Mucosa of rectum (tissue), 2 donors: Measurements from ENCODE around the gene STXBP5L.
A peak's percentile ranks its signal among the peaks of the same experiment; 100 is the strongest.

Source experiments
- H3K27ac ChIP-seq, 2 donors: one replicate each; pipeline ENCODE4 v1.7.0; 2013; ENCODE audit warnings: inconsistent platforms in 2 of 2, low read depth in 2 of 2, low read length in 2 of 2
- H3K27me3 ChIP-seq, 2 donors: one replicate each; pipeline ENCODE4 v1.7.0; 2013; ENCODE audit warnings: low read length in 2 of 2; ENCODE audit not compliant: control insufficient read depth in 2 of 2, insufficient read depth in 2 of 2
- H3K36me3 ChIP-seq, 2 donors: one replicate each; pipeline ENCODE4 v1.7.0; 2013; ENCODE audit warnings: low read length in 2 of 2; ENCODE audit not compliant: control insufficient read depth in 2 of 2, insufficient read depth in 2 of 2
- H3K4me1 ChIP-seq, 2 donors: one replicate each; pipeline ENCODE4 v1.7.0; 2013; ENCODE audit warnings: low read length in 2 of 2, mild to moderate bottlenecking in 1 of 2; ENCODE audit not compliant: control insufficient read depth in 2 of 2, insufficient read depth in 2 of 2
- H3K4me3 ChIP-seq, 2 donors: one replicate each; pipeline ENCODE4 v1.7.0; 2013; ENCODE audit warnings: low read length in 2 of 2
- H3K9ac ChIP-seq, 2 donors: one replicate each; pipeline ENCODE4 v1.7.0; 2013; ENCODE audit warnings: low read length in 2 of 2, low read depth in 1 of 2, mild to moderate bottlenecking in 1 of 2
- H3K9me3 ChIP-seq, 2 donors: one replicate each; pipeline ENCODE4 v1.7.0; 2013; ENCODE audit warnings: low read length in 2 of 2; ENCODE audit not compliant: control insufficient read depth in 2 of 2
- donor health status: healthy.
- donor health status: Normal muscosa, but diverticular disease.

Gene STXBP5L

DNA sequence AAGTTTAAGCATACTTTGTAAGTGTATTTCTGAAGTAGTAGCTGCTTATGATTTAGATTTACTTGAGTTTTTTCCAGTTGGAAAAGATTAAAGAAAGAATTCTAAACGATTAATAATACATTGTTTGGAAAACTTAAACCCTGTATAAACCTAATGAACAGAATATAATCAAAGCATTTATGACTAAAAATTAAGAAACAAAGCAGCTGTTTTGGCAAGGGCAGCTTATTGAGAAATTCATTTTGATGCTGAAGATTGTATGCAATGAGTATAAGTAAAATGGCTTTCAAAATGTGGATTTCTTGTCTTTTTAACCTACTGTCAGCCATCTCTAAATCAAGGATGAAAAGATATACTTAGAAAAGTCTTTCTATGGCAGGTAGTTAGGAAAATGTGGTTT lies 497.6 kb downstream of the STXBP5L start:
- no peaks in the 10 kb centered on the region for H3K27me3 ChIP-seq
- H3K4me3 ChIP-seq, result no peak overlapping the region
- no peaks in the 10 kb centered on the region for H3K36me3 ChIP-seq
- no peaks in the 10 kb centered on the region for H3K4me1 ChIP-seq
- H3K9me3 ChIP-seq, result no peaks in the 10 kb centered on the region
- H3K27ac ChIP-seq, result no peak overlapping the region
- no peak overlapping the region for H3K9ac ChIP-seq

DNA sequence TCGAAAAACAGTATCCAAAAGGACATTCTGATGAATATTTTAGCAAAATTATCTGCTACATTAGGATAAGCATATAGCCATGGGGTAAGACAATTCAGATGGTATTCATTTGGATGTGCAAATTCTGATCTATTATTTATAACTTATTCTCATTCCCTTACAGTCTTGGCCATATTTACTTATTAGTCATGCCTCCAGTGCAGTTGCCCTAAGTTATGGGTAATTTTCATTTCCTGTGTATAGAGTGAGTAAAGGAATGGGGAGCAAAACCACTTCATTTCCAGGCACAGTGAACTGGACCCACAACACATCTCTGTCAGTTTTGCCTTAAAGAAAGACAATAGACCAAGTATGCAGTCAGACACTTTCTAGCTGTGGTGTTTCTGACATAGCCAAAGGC lies 503.5 kb downstream of the STXBP5L start:
- H3K4me3 ChIP-seq, result no peak overlapping the region
- H3K36me3 ChIP-seq, result no peaks in the 10 kb centered on the region
- no peaks in the 10 kb centered on the region for H3K4me1 ChIP-seq
- no peak overlapping the region for H3K27ac ChIP-seq
- no peaks in the 10 kb centered on the region for H3K27me3 ChIP-seq
- no peaks in the 10 kb centered on the region for H3K9me3 ChIP-seq
- no peak overlapping the region for H3K9ac ChIP-seq

DNA sequence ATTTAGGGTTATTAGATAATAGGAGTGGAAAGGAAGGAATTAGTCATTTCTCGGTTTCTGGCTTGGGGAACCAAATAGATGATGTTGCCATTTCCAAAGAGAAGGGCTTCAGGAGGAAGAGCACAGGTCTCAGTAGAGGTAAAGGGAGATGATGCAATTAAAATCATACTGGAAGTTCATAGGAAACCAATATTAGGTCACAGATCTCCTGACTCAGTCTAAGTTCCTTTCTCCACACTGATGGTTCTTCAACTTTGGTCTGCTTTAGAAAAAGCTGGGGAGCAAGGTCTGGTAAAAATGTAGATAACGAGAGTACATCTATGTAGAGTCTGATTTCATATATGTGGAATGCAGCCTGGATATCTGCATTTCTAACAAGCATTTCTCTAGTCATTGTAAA lies 506.9 kb downstream of the STXBP5L start:
- Histone ChIP-seq H3K4me1 (no peaks in the 10 kb centered on the region), H3K4me3 (no peak overlapping the region), H3K27me3 (no peaks in the 10 kb centered on the region), H3K27ac (no peak overlapping the region), H3K9ac (no peak overlapping the region), H3K9me3 (no peaks in the 10 kb centered on the region), H3K36me3 (no peaks in the 10 kb centered on the region)

DNA sequence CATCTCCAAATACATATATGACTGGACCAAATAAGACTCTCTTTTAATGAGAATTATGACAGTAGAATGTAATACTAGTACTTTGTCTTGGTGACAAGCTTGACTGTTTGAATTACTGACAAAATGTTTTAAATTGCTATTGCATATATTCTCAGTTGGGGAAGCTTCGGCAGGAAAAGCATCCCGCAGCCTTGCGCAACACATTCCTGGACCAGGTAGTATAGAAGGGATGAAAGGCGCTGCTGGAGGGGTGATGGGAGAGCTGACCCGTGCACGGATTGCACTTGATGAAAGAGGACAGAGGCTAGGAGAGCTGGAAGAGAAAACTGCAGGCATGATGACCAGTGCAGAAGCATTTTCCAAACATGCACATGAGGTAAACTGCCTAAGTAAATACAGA lies 510.2 kb downstream of the STXBP5L start:
- Histone ChIP-seq H3K36me3 (no peaks in the 10 kb centered on the region), H3K27ac (no peak overlapping the region), H3K4me3 (no peak overlapping the region), H3K9me3 (no peaks in the 10 kb centered on the region), H3K27me3 (no peaks in the 10 kb centered on the region), H3K9ac (no peak overlapping the region), H3K4me1 (no peaks in the 10 kb centered on the region)

DNA sequence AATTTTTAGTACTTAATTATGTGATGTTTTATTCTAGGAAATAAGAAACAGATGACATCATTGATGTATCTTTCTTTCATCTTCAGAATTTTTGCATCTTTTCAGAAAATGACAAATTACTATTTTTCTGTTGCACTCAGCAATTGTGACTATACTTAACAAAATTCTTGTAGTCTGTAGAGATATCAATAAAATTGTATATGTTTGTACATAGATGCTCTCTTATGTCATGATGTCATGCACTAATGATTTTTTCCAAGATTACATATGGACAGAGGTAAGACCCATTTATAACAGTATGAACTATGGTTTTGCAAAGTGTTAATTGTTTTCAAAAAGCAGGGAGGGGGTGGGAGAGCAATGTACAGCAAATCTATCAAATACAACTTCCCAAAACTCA lies 516.5 kb downstream of the STXBP5L start:
- Histone ChIP-seq H3K27me3 (no peaks in the 10 kb centered on the region), H3K9ac (no peak overlapping the region), H3K4me1 (no peaks in the 10 kb centered on the region), H3K9me3 (no peaks in the 10 kb centered on the region), H3K4me3 (no peak overlapping the region), H3K27ac (no peak overlapping the region), H3K36me3 (no peaks in the 10 kb centered on the region)

DNA sequence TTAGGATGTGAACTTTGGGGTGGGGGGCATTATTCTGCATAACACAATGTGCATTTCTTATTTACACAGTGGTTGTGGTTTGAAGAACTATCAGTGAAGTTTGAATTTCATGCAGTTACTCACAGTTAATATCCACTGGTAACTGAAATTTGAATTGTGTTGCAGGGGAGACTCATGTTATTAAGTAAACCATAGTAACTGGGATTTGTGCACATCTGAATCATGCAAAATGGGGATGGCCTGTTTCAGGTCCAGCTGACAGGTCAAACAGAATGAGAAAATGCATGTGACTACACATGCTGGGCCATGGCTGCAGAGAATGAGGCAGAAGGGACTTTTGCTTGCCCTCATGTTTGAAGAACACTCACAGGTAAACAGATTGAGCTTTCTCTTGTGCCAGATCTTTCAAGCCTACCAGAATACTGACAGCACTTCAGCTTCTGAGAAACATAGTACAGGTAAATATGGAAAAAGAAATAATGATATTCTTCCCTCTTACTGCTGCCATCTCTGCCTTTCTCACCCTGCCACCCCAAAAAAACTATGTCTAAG lies 522.7 kb downstream of the STXBP5L start:
- H3K27ac ChIP-seq, result no peak overlapping the region
- H3K4me1 ChIP-seq, result peaks cover 0 to 2% of the 10 kb centered on the region in 2 donors
- no peak overlapping the region for H3K4me3 ChIP-seq
- no peak overlapping the region for H3K9ac ChIP-seq
- no peaks in the 10 kb centered on the region for H3K9me3 ChIP-seq
- H3K27me3 ChIP-seq, result no peaks in the 10 kb centered on the region
- H3K36me3 ChIP-seq, result no peaks in the 10 kb centered on the region

DNA sequence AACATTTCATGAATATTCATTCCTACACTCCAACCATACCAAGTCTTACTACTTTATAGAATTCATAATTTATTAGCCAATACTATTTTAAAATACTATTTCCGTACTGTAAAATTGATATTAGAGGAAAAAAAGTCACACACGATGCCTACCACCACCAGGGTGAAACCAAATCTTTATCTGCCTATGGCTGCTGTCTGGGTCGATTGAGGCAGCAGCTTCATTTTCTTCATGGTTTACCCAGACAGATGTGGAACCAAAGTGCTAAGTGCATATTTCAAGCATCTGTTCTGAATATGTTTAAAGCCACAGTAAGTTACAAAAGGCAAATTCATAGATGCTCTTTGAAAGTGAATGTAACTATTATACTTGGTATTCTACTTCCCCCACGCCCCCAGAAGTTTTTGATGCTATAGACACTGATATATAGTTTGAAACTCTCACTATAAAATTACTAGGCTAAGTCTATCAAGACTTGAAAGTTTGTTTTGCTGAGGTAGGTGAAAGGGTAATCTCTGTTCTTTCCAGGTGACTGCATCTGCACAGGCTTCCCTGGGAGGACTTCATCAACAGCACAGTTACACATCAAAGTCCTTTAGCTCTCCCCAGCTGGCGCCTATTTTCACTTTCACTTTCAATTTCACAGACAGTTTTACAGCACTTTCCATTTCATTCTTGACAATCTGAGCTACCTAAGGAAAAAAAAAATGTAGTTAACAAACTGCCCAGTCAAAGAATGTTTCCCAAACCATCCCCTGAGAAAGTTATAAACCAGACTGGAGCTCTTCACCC lies 523.9 kb downstream of the STXBP5L start:
- Histone ChIP-seq H3K27me3 (no peaks in the 10 kb centered on the region), H3K4me3 (peak overlapping the region in 1 of 2 donors; percentile 63)

DNA sequence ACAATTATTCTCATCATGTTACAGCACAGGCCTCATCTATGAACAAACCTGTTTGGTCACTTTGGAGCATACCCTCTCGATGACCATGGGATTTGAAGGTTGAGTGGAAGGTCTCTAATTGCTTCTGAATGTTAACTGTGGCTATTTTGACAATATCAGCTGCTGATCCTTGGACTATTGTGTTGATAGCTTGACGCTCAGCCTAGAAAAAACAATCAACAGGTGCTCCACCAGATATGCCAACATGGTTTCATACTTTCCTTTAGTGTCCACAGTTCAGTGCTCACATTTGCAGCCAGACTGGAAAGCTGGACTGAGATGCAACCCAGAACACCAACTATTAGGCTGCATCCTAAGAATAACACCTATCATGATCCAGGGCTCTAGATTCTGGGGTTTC lies 528.1 kb downstream of the STXBP5L start:
- Histone ChIP-seq H3K27me3 (no peaks in the 10 kb centered on the region), H3K27ac (no peak overlapping the region), H3K4me3 (no peak overlapping the region), H3K9me3 (no peaks in the 10 kb centered on the region), H3K9ac (no peak overlapping the region), H3K36me3 (no peaks in the 10 kb centered on the region), H3K4me1 (peaks cover 0 to 2% of the 10 kb centered on the region in 2 donors)

More for the DNA sequence above, 523.9 kb downstream of the STXBP5L start:
- Histone ChIP-seq H3K9ac (no peak overlapping the region), H3K9me3 (no peaks in the 10 kb centered on the region), H3K36me3 (no peaks in the 10 kb centered on the region), H3K4me1 (peaks cover 0 to 2% of the 10 kb centered on the region in 2 donors), H3K27ac (no peak overlapping the region)

DNA sequence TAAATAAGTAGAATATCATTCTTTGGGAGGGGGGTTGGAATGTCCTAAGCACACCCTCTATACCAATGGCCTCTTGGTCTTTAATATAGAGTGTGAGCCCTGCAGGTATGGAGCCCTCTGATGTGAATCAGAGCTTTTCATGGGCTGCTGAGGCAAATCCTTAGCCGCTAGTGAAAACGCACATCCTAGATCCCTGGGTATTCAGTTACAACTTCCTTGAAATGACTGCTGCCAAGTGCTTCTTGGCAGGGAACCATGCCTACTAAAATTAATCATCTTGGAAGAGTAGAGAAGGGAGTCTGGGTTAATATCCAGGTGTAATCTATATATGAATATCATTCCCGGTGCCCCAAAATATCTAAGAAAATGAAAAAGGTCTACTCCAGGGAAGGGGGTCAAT lies 528.6 kb downstream of the STXBP5L start:
- no peak overlapping the region for H3K27ac ChIP-seq
- no peak overlapping the region for H3K4me3 ChIP-seq
- H3K36me3 ChIP-seq, result no peaks in the 10 kb centered on the region
- H3K9ac ChIP-seq, result no peak overlapping the region
- peaks cover 0 to 2% of the 10 kb centered on the region in 2 donors for H3K4me1 ChIP-seq
- H3K9me3 ChIP-seq, result no peaks in the 10 kb centered on the region
- H3K27me3 ChIP-seq, result no peaks in the 10 kb centered on the region

DNA sequence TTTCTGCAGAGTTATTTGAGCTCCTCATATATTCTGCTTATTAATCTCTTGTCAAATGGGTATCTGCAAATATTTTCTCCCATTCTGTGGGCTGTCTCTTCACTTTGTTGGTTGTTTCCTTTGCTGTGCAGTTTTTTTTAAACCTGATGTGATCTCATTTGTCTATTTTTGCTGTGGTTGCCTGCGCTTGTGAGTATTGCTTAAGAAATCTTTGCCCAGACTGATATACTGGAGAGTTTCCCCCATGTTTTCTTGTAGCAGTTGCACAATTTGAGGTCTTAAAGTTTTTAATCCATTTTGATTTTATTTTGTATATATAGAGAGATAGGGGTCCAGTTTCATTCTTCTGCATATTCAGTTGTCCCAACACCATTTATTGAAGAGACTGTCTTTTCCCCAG lies 535.5 kb downstream of the STXBP5L start:
- H3K9me3 ChIP-seq, result no peaks in the 10 kb centered on the region

More for the DNA sequence above, 535.5 kb downstream of the STXBP5L start:
- no peaks in the 10 kb centered on the region for H3K36me3 ChIP-seq
- H3K4me3 ChIP-seq, result no peak overlapping the region
- H3K9ac ChIP-seq, result no peak overlapping the region
- H3K4me1 ChIP-seq, result no peaks in the 10 kb centered on the region
- no peaks in the 10 kb centered on the region for H3K27me3 ChIP-seq
- no peak overlapping the region for H3K27ac ChIP-seq
